Skeletal muscle satellite cell (primary cell): ENCODE results near the gene LRRC70.
"Not testable (repeated sequence)": the region's sequence is repeated elsewhere in the genome, so short reads cannot be mapped to it uniquely, and the experiment has no call there.

Experiments used
- H3K27me3 ChIP-seq: 2 replicates; pipeline ENCODE4 v1.7.0; 2013; ENCODE audit warnings: low read length; ENCODE audit not compliant: control insufficient read depth, insufficient read depth
- H3K36me3 ChIP-seq: 2 replicates; pipeline ENCODE4 v1.7.0; 2013; ENCODE audit warnings: mild to moderate bottlenecking, control low read depth, low read length; ENCODE audit not compliant: insufficient read depth
- H3K4me1 ChIP-seq: 2 replicates; pipeline ENCODE4 v1.7.0; 2013; ENCODE audit warnings: low read length; ENCODE audit not compliant: control insufficient read depth, insufficient read depth
- H3K4me2 ChIP-seq: 2 replicates; pipeline ENCODE4 v1.7.0; 2013; ENCODE audit warnings: mild to moderate bottlenecking, low read length
- H3K4me3 ChIP-seq: 2 replicates; pipeline ENCODE4 v1.7.0; 2013; ENCODE audit warnings: low read length
- H3K9ac ChIP-seq: 2 replicates; pipeline ENCODE4 v1.7.0; 2013; ENCODE audit warnings: mild to moderate bottlenecking, low read depth, low read length, moderate library complexity
- H3K9me3 ChIP-seq: replicated peaks from 2 replicates; pipeline ENCODE4 v1.7.0; 2013; ENCODE audit warnings: mild to moderate bottlenecking, control low read depth, low read length

The LRRC70 gene

DNA sequence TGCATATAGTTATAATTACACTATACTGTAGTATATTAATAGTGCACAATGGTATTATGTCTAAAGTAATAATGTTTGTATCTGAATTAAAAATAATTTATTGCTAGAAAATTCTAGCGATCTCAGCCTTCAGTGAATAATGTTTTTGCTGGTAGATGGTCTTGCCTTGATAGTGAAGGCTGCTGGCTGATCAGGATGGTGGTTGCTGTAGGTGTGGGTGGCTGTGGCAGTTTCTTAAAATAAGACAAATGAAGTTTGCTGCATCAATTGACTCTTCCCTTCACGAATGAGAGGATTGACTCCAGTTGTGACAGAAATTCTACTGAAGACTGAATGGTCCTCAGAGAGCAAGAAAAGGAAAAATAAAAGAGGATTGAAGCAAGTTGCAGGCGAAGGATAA is 19.7 kb upstream of the LRRC70 start:
- Histone ChIP-seq H3K4me3 (no peak overlapping the region), H3K36me3 (no peaks in the 10 kb centered on the region), H3K27me3 (no peaks in the 10 kb centered on the region), H3K9me3 (no peaks in the 10 kb centered on the region), H3K4me2 (no peak overlapping the region), H3K9ac (no peak overlapping the region), H3K4me1 (no peaks in the 10 kb centered on the region)

DNA sequence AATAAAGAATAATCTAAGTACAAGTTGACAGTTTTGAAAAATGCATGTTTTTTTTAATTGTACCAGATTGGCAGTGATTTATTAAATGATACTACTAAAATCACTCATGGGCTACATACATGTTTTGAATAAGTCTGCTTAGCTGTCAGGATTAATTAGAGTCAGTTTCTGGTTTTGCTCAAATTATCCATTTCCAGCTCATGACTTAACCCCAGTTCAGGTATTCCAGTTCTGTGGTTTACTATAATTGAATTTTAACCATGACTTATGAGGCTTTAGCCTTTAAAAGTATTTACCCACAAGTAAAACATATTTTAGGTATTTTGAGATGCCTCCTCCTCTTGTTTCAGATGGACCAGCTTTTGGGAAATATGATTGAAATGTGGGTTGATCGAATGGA is 17.8 kb upstream of the LRRC70 start:
- no peaks in the 10 kb centered on the region for H3K36me3 ChIP-seq
- H3K4me2 ChIP-seq, result no peak overlapping the region
- no peak overlapping the region for H3K9ac ChIP-seq
- H3K4me3 ChIP-seq, result no peak overlapping the region
- no peaks in the 10 kb centered on the region for H3K9me3 ChIP-seq
- H3K27me3 ChIP-seq, result no peaks in the 10 kb centered on the region
- no peaks in the 10 kb centered on the region for H3K4me1 ChIP-seq

- Histone ChIP-seq H3K4me2 (no peak overlapping the region), H3K9me3 (no peaks in the 10 kb centered on the region), H3K4me3 (no peak overlapping the region), H3K27me3 (no peaks in the 10 kb centered on the region), H3K9ac (no peak overlapping the region), H3K4me1 (no peaks in the 10 kb centered on the region), H3K36me3 (no peaks in the 10 kb centered on the region)
These were observed 16.7 kb upstream of the LRRC70 start for GRCh38 chr5:62561896-62562295.

DNA sequence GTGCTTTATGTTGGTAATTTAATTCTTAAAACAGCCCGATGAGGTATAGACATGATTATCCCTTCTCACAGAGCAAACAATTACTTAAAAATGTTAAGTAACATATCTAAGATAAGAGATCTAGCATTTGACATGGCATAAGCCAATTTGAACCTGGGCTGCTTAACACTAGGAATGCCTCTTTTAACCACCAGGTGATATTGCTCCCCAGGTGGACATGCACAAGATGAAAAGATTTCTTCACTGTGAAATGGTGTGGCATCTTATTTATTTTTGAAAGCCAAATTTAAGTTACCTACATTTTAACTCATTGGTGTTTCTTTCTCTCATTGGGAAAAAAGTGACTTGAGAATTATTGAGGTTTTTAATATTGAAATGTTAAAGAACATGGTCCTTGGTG is 15.8 kb upstream of the LRRC70 start:
- no peaks in the 10 kb centered on the region for H3K27me3 ChIP-seq
- no peak overlapping the region for H3K4me3 ChIP-seq
- H3K9ac ChIP-seq, result no peak overlapping the region
- H3K4me2 ChIP-seq, result no peak overlapping the region
- no peaks in the 10 kb centered on the region for H3K4me1 ChIP-seq
- H3K36me3 ChIP-seq, result no peaks in the 10 kb centered on the region
- no peaks in the 10 kb centered on the region for H3K9me3 ChIP-seq

- H3K9me3 ChIP-seq, result no peaks in the 10 kb centered on the region
- H3K4me1 ChIP-seq, result no peaks in the 10 kb centered on the region
- no peak overlapping the region for H3K9ac ChIP-seq
- H3K4me3 ChIP-seq, result no peak overlapping the region
- H3K36me3 ChIP-seq, result no peaks in the 10 kb centered on the region
- H3K27me3 ChIP-seq, result no peaks in the 10 kb centered on the region
- no peak overlapping the region for H3K4me2 ChIP-seq
These were observed 14.5 kb upstream of the LRRC70 start for GRCh38 chr5:62564101-62564500.

- H3K36me3 ChIP-seq, H3K27me3 ChIP-seq, H3K4me2 ChIP-seq, H3K4me1 ChIP-seq, H3K9me3 ChIP-seq, H3K9ac ChIP-seq, H3K4me3 ChIP-seq: not testable (repeated sequence)
These were observed 12.9 kb upstream of the LRRC70 start for GRCh38 chr5:62565740-62566139.

DNA sequence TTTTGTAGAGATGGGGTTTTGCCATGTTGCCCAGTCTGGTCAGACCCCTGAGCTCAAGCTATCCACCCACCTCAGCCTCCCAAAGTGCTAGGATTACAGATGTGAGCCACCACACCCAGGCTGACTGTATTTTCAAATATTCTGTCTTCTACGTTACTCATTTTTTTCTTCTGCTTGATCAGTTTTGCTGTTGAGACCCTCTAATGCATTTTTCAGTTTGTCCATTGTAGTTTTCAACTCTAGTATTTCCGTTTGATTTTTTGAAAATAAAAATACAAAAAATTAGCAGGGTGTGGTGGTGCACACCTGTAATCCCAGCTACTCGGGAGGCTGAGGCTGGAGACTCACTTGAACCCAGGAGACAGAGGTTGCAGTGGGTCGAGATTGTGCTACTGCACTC is 10.5 kb upstream of the LRRC70 start:
- Histone ChIP-seq H3K4me2 (no peak overlapping the region), H3K27me3 (no peaks in the 10 kb centered on the region), H3K9me3 (no peaks in the 10 kb centered on the region), H3K4me3 (no peak overlapping the region), H3K9ac (no peak overlapping the region), H3K36me3 (no peaks in the 10 kb centered on the region), H3K4me1 (no peaks in the 10 kb centered on the region)

GRCh38 chr5:62568800-62569432 is 9.7 kb upstream of the LRRC70 start:
- no peak overlapping the region for H3K4me3 ChIP-seq
- no peaks in the 10 kb centered on the region for H3K36me3 ChIP-seq
- H3K9me3 ChIP-seq, result no peaks in the 10 kb centered on the region
- H3K4me1 ChIP-seq, result no peaks in the 10 kb centered on the region
- no peak overlapping the region for H3K4me2 ChIP-seq
- H3K9ac ChIP-seq, result no peak overlapping the region
- no peaks in the 10 kb centered on the region for H3K27me3 ChIP-seq

GRCh38 chr5:62569470-62569869 is 9.1 kb upstream of the LRRC70 start:
- no peaks in the 10 kb centered on the region for H3K4me1 ChIP-seq

DNA sequence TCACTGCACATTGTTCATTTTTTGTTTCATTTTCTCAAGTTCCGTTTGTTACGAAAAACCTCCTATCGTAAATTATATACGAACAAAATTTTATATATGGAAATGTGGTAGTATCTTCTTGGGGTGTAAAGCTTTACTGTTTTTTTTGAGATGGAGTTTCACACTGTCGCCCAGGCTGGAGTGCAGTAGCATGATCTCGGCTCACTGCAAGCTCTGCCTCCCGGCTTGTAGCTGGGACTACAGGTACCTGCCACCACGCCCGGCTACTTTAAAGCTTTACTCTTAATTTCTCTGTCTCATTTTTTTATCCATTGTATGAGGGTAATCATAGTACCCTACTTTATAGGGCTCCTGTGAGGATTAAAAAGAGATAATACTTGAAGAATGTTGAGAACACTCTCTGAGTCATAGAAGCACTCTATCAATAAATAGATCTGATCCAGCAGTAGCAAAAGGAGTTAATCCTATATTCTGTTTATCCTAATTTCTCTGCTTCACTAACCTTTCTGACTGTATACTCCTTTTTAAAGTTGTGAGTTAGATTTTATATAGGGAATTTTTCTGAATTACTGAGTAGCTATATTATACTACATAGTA is 5.6 kb upstream of the LRRC70 start:
- no peaks in the 10 kb centered on the region for H3K36me3 ChIP-seq
- H3K4me3 ChIP-seq, result no peak overlapping the region
- H3K9me3 ChIP-seq, result no peaks in the 10 kb centered on the region
- H3K27me3 ChIP-seq, result no peaks in the 10 kb centered on the region
- no peak overlapping the region for H3K4me2 ChIP-seq
- H3K4me1 ChIP-seq, result no peaks in the 10 kb centered on the region
- H3K9ac ChIP-seq, result no peak overlapping the region

More at GRCh38 chr5:62569470-62569869, 9.1 kb upstream of the LRRC70 start:
- Histone ChIP-seq H3K4me3 (no peak overlapping the region), H3K9ac (no peak overlapping the region), H3K27me3 (no peaks in the 10 kb centered on the region), H3K9me3 (no peaks in the 10 kb centered on the region), H3K36me3 (no peaks in the 10 kb centered on the region), H3K4me2 (no peak overlapping the region)

DNA sequence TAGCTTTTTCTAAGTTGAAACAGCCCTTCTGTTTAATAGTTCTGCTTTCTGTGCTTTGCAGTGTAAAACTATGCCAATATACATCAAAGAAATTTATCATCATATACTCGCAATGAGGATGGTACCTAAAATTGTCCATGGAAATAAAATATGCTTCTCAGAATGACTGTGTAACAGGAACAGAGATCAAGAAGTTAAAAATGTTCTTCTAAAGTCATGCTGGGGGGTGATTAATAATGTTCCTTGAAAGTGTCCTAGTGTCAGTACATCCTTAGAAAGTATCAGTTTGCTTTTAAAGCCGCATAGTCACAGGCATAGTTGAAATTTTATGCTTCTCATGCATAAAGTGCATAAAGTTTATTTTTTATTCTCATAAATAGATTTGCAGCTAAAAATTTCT is 4.0 kb upstream of the LRRC70 start:
- H3K27me3 ChIP-seq, result no peaks in the 10 kb centered on the region
- no peaks in the 10 kb centered on the region for H3K4me1 ChIP-seq
- no peaks in the 10 kb centered on the region for H3K9me3 ChIP-seq
- H3K36me3 ChIP-seq, result no peaks in the 10 kb centered on the region
- H3K4me2 ChIP-seq, result no peak overlapping the region
- no peak overlapping the region for H3K4me3 ChIP-seq
- H3K9ac ChIP-seq, result no peak overlapping the region

GRCh38 chr5:62575066-62575465 is 3.6 kb upstream of the LRRC70 start:
- Histone ChIP-seq H3K27me3 (no peaks in the 10 kb centered on the region), H3K9ac (no peak overlapping the region), H3K36me3 (no peaks in the 10 kb centered on the region), H3K4me3 (no peak overlapping the region), H3K4me2 (no peak overlapping the region), H3K4me1 (no peaks in the 10 kb centered on the region), H3K9me3 (no peaks in the 10 kb centered on the region)
